GM12878 (cell line): ENCODE results near the gene ACADL. TPM values are rescaled to one million over a fixed set of nuclear protein-coding genes. Genes with fewer than 3 reads are reported as not detected.

Source experiments
- ATAC-seq: fragments of 200-7000 bp; cut with Tn5 transposase; 3 replicates; pipeline ENCODE4 v1.9.1; 2020; ENCODE audit warnings: mild to moderate bottlenecking, moderate library complexity
- BruUV-seq: library from RNA; stranded (reverse); fragments of 400-500 nt; replicated peaks from 2 replicates; lab custom pipeline; 2021; lab: Mats Ljungman, UMichigan
- CTCF ChIA-PET: fragments of 300-600 bp; sonication (Branson Sonifier 250); formaldehyde crosslinking; extraction: SDS; loops from one replicate; lab custom pipeline; 2021; ENCODE audit warnings: inconsistent platforms; lab: Yijun Ruan, JAX
- POLR2A ChIA-PET: fragments of 350-600 bp; formaldehyde crosslinking; extraction: SDS; loops from one replicate; lab custom pipeline; 2021; ENCODE audit warnings: inconsistent platforms; lab: Charles Lee
- RAD21 ChIA-PET: fragments of 300-600 bp; sonication (Branson Sonifier 250); formaldehyde crosslinking; loops from one replicate; lab custom pipeline; 2023; ENCODE audit warnings: antibody characterized with exemption; ENCODE audit not compliant: unreplicated experiment; lab: Charles Lee
- SMC1A ChIA-PET: fragments of 300-600 bp; sonication (Branson Sonifier 250); formaldehyde crosslinking; loops from one replicate; lab custom pipeline; 2023; ENCODE audit not compliant: unreplicated experiment, uncharacterized antibody; lab: Charles Lee
- DNase-seq: peaks from one replicate; pipeline ENCODE4 v3.0.0-alpha.2; 2011; ENCODE audit warnings: low read depth, low spot score
- FAIRE-seq: peaks from 3 replicates; lab custom pipeline; 2011; peaks lifted over from hg19 to GRCh38; lab: Jason Lieb, UNC
- H2AFZ ChIP-seq: 2 replicates; pipeline ENCODE4 v1.6.0; 2011; ENCODE audit warnings: low read depth, low read length, control low read depth; ENCODE audit not compliant: control insufficient read depth
- H3K27ac ChIP-seq: 2 replicates; pipeline ENCODE4 v1.5.1; 2011; ENCODE audit warnings: control low read depth; ENCODE audit not compliant: control insufficient read depth, insufficient read depth
- H3K27me3 ChIP-seq, 2 experiments: replicated peaks in 1 of 2; 2 replicates each; pipeline versions ENCODE4 v1.6.0 to v1.6.1; 2011; ENCODE audit warnings: low read length in 1 of 2; ENCODE audit not compliant: control insufficient read depth in 2 of 2, insufficient read depth in 2 of 2
- H3K36me3 ChIP-seq, 2 experiments: 2 replicates each; pipeline ENCODE4 v1.5.1; 2011; ENCODE audit warnings: low read length in 1 of 2; ENCODE audit not compliant: control insufficient read depth in 2 of 2, insufficient read depth in 2 of 2
- H3K4me1 ChIP-seq: 2 replicates; pipeline ENCODE4 v1.6.1; 2011; ENCODE audit warnings: mild to moderate bottlenecking, low read length, moderate library complexity, mixed read lengths; ENCODE audit not compliant: control insufficient read depth, insufficient read depth
- H3K4me2 ChIP-seq: 2 replicates; pipeline ENCODE4 v1.6.0; 2011; ENCODE audit warnings: control low read depth; ENCODE audit not compliant: control insufficient read depth, insufficient read depth
- H3K4me3 ChIP-seq: fragments of 200-600 bp; sonication (generic); 2 replicates; pipeline ENCODE4 v1.5.1; 2016
- H3K79me2 ChIP-seq: 2 replicates; pipeline ENCODE4 v1.6.0; 2011; ENCODE audit warnings: low read length; ENCODE audit not compliant: control insufficient read depth, insufficient read depth
- H3K9ac ChIP-seq: 2 replicates; pipeline ENCODE4 v1.8.0; 2011; ENCODE audit warnings: low read length, control low read depth, mixed read lengths; ENCODE audit not compliant: control insufficient read depth, insufficient read depth
- H3K9me3 ChIP-seq: replicated peaks from 3 replicates; pipeline ENCODE4 v1.5.1; 2011; ENCODE audit warnings: mild to moderate bottlenecking, low read length; ENCODE audit not compliant: control insufficient read depth, insufficient read depth
- H4K20me1 ChIP-seq: 2 replicates; pipeline ENCODE4 v1.6.0; 2011; ENCODE audit not compliant: control insufficient read depth, insufficient read depth
- ZBTB40 ChIP-seq: fragments of 450-650 bp; IDR thresholded peaks from 2 replicates; pipeline ENCODE4 v1.6.1; 2016; ENCODE audit warnings: mild to moderate bottlenecking, moderate library complexity, borderline replicate concordance
- ZNF687 ChIP-seq: fragments of 450-650 bp; IDR thresholded peaks from 2 replicates; pipeline ENCODE4 v1.6.1; 2017; ENCODE audit warnings: mild to moderate bottlenecking, moderate library complexity
- WGBS: methylation state at CpG from one replicate; pipeline ENCODE4 v1.1.6; 2016; ENCODE audit warnings: low lambda C conversion rate; ENCODE audit not compliant: insufficient replicate concordance, insufficient coverage; ENCODE audit errors: missing lambda C conversion rate; 5-methylcytosine and 5-hydroxymethylcytosine counted together
- in situ Hi-C: fragments of 300-500 bp; cut with MboI; formaldehyde crosslinking; loops from 9 replicates; pipeline ENCODE4 v1.14.3; 2018; ENCODE audit warnings: mixed read lengths
- intact Hi-C: fragments of 100-400 bp; cut with micrococcal nuclease; formaldehyde crosslinking; loops from one replicate; pipeline ENCODE4 v1.14.2; 2022; ENCODE audit not compliant: unreplicated experiment
- polyA plus RNA-seq, 11 experiments: library from polyadenylated mRNA; depleted of rRNA in 4 of 11; unstranded in 6 of 11; stranded (reverse) in 5 of 11; fragments of >200 nt; fragmentation: Nextera tagmentation in 4 of 11; fragmentation: Illumina TruSeq in 1 of 11; extraction: Ambion mirVana in 4 of 11; extraction: Trizol in 1 of 11; gene quantifications; 1 replicate in 1 of 11; 2 replicates in 10 of 11; pipeline versions ENCODE4 v1.2.1 to v1.2.3, GENCODE V29; 2011 to 2016; ENCODE audit warnings: inconsistent platforms in 2 of 11, missing spikeins in 2 of 11, low read depth in 1 of 11
- total RNA-seq, 4 experiments: library from RNA; depleted of rRNA in 3 of 4; stranded (reverse); fragments of >200 nt in 3 of 4; fragmentation: Illumina TruSeq in 1 of 4; extraction: Trizol in 1 of 4; gene quantifications; 2 replicates each; pipeline versions ENCODE4 v1.2.1 to v1.2.3, GENCODE V29; 2013 to 2021

ACADL gene
- total and polyA plus RNA-seq, 10 of the 15 experiments (the other 5 are each of a cell fraction or from before 2014, with no cell fraction given) = not detected

GRCh38 chr2:210167227-210167626 lies 58.0 kb downstream of the ACADL start:
- ATAC-seq (no peak), DNase-seq (no peak), FAIRE-seq (no peak)
- ChIA-PET SMC1A (interaction anchor here (0.7 to 2.4 kb wide), 7 partner anchors 9 to 22 kb away, joined by 3 to 6 read pairs (median 3); no protein-coding TSS in a partner anchor), RAD21 (interaction anchor here (1.3 to 1.4 kb wide), 3 partner anchors 20 to 163 kb away, joined by 3 to 4 read pairs (median 4); no protein-coding TSS in a partner anchor), POLR2A (interaction anchor here (0.6 to 1.4 kb wide), 2 partner anchors 9 to 279 kb away, joined by 3 to 5 read pairs; no protein-coding TSS in a partner anchor), CTCF (interaction anchor here (0.6 to 1.4 kb wide), 4 partner anchors 8 to 94 kb away, joined by 3 to 4 read pairs (median 3); no protein-coding TSS in a partner anchor)
- no peak overlapping the region for H2AFZ ChIP-seq
- TF ChIP-seq ZNF687 (no peak), ZBTB40 (no peak)
- peaks cover 9% of the 10 kb centered on the region for H3K79me2 ChIP-seq
- intact Hi-C loops = no loop called here
- H3K9me3 ChIP-seq = no peaks in the 10 kb centered on the region
- H3K4me3 ChIP-seq = no peak overlapping the region
- no peaks in the 10 kb centered on the region for H3K4me1 ChIP-seq
- H4K20me1 ChIP-seq = no peaks in the 10 kb centered on the region
- H3K36me3 ChIP-seq = no peaks in the 10 kb centered on the region
- 44% methylated on average over 1 of the region's 1 CpG for WGBS
- H3K4me2 ChIP-seq = no peak overlapping the region
- in situ Hi-C loops = loop anchor here (10.0 kb wide), 1 partner anchor 162 kb away; the partner anchor contains the start of gene RPE
- no peak overlapping the region for H3K27ac ChIP-seq
- H3K27me3 ChIP-seq = no peaks in the 10 kb centered on the region
- BruUV-seq = no TSS peak
- no peak overlapping the region for H3K9ac ChIP-seq
